HCT116 (cell line): Measurements from ENCODE around the gene FLYWCH1. TPM values are rescaled to one million over a fixed set of nuclear protein-coding genes. Genes with fewer than 3 reads are reported as not detected.
A peak's percentile ranks its signal among the peaks of the same experiment; 100 is the strongest.

Experiments
- ATAC-seq: fragments of 200-7000 bp; cut with Tn5 transposase; 2 replicates; pipeline ENCODE4 v1.9.1; 2020; ENCODE audit warnings: mild to moderate bottlenecking, moderate library complexity
- BruUV-seq: library from RNA; stranded (reverse); fragments of 400-500 nt; replicated peaks from 2 replicates; lab custom pipeline; 2021; lab: Mats Ljungman, UMichigan
- CTCF ChIA-PET: fragments of 300-600 bp; sonication (Branson Sonifier 250); formaldehyde crosslinking; loops from one replicate; lab custom pipeline; 2021; ENCODE audit warnings: antibody characterized with exemption; lab: Charles Lee
- POLR2A ChIA-PET: fragments of 300-600, 350-600 bp; sonication (Branson Sonifier 250); formaldehyde crosslinking; loops from one replicate; lab custom pipeline; 2021; ENCODE audit warnings: antibody characterized with exemption; lab: Charles Lee
- RAD21 ChIA-PET, 2 experiments: fragments of 300-600 bp; sonication (Branson Sonifier 250); formaldehyde crosslinking; loops; one replicate each; lab custom pipeline; 2023; ENCODE audit warnings: low total read pairs in 2 of 2; ENCODE audit not compliant: uncharacterized antibody in 2 of 2, unreplicated experiment in 2 of 2, low non-redundant PET in 1 of 2; lab: Charles Lee
- DNase-seq: peaks from one replicate; pipeline ENCODE4 v3.0.0-alpha.2; 2010; ENCODE audit warnings: low read depth, low spot score
- H2AFZ ChIP-seq: fragments of 200-600 bp; shearing (Covaris generic), sonication (generic); 2 replicates; pipeline ENCODE4 v1.6.1; 2017; ENCODE audit warnings: low read depth, mixed run types, mixed read lengths, antibody characterized with exemption, low read length; ENCODE audit not compliant: poor library complexity, severe bottlenecking
- H3K27ac ChIP-seq: 2 replicates; pipeline ENCODE4 v1.5.1; 2012; ENCODE audit warnings: low read depth, low read length
- H3K27me3 ChIP-seq: fragments of 200-600 bp; sonication (generic); 2 replicates; pipeline ENCODE4 v1.6.1; 2016; ENCODE audit warnings: mixed run types, low read length, mixed read lengths; ENCODE audit not compliant: insufficient read depth
- H3K36me3 ChIP-seq, 2 experiments: fragments of 200-500 bp in 1 of 2; fragments of 200-600 bp in 1 of 2; sonication (Bioruptor generic) in 1 of 2; sonication (generic) in 1 of 2; 2 replicates each; pipeline versions ENCODE4 v1.5.1 to v1.6.1; 2014 to 2016; ENCODE audit warnings: low read length in 2 of 2, inconsistent platforms in 1 of 2, mixed read lengths in 1 of 2, mixed run types in 1 of 2; ENCODE audit not compliant: insufficient read depth in 2 of 2, control insufficient read depth in 1 of 2
- H3K4me1 ChIP-seq, 2 experiments: fragments of 200-600 bp in 1 of 2; sonication (generic) in 1 of 2; 2 replicates each; pipeline versions ENCODE4 v1.5.1 to v1.6.1; 2012 to 2017; ENCODE audit warnings: low read length in 2 of 2, inconsistent platforms in 1 of 2, mild to moderate bottlenecking in 1 of 2, mixed read lengths in 1 of 2, mixed run types in 1 of 2, moderate library complexity in 1 of 2; ENCODE audit not compliant: insufficient read depth in 2 of 2, control insufficient read depth in 1 of 2
- H3K4me2 ChIP-seq: fragments of 200-600 bp; sonication (generic); 2 replicates; pipeline ENCODE4 v1.6.1; 2017; ENCODE audit warnings: mixed run types, low read length, mixed read lengths
- H3K4me3 ChIP-seq, 2 experiments: fragments of 200-600 bp in 1 of 2; sonication (generic) in 1 of 2; replicated peaks in 1 of 2; 2 replicates each; pipeline ENCODE4 v1.5.1; 2011 to 2016; ENCODE audit warnings: low read length in 2 of 2, control low read depth in 1 of 2, low read depth in 1 of 2, mild to moderate bottlenecking in 1 of 2, mixed read lengths in 1 of 2, mixed run types in 1 of 2
- H3K79me2 ChIP-seq: fragments of 200-600 bp; sonication (generic); 2 replicates; pipeline ENCODE4 v1.6.1; 2017; ENCODE audit warnings: mild to moderate bottlenecking, mixed run types, low read length, moderate library complexity, mixed read lengths; ENCODE audit not compliant: insufficient read depth
- H3K9ac ChIP-seq: fragments of 200-600 bp; sonication (generic); 2 replicates; pipeline ENCODE4 v1.6.1; 2016; ENCODE audit warnings: low read length, mixed read lengths
- H3K9me2 ChIP-seq: fragments of 200-600 bp; sonication (generic), shearing (Covaris generic); 2 replicates; pipeline ENCODE4 v1.6.1; 2017; ENCODE audit warnings: mixed run types, mild to moderate bottlenecking, moderate library complexity; ENCODE audit not compliant: insufficient read depth
- H3K9me3 ChIP-seq, 2 experiments: fragments of 200-500 bp in 1 of 2; fragments of 200-600 bp in 1 of 2; sonication (Bioruptor generic) in 1 of 2; sonication (generic) in 1 of 2; 2 replicates each; pipeline ENCODE4 v1.6.1; 2014 to 2017; ENCODE audit warnings: low read length in 2 of 2, mixed read lengths in 2 of 2, inconsistent platforms in 1 of 2, low read depth in 1 of 2, mild to moderate bottlenecking in 1 of 2, mixed run types in 1 of 2, moderate library complexity in 1 of 2; ENCODE audit not compliant: control insufficient read depth in 1 of 2, insufficient read depth in 1 of 2
- H4K20me1 ChIP-seq: fragments of 200-600 bp; sonication (generic), shearing (Covaris generic); 2 replicates; pipeline ENCODE4 v1.6.1; 2017; ENCODE audit warnings: mixed run types, mild to moderate bottlenecking, moderate library complexity; ENCODE audit not compliant: insufficient read depth
- CBX3 ChIP-seq: IDR thresholded peaks from 2 replicates; pipeline ENCODE4 v1.6.1; 2012; ENCODE audit warnings: low read depth
- EZH2 ChIP-seq: fragments of 200-600 bp; sonication (generic); IDR thresholded peaks from 2 replicates; pipeline ENCODE4 v1.6.1; 2017; ENCODE audit warnings: antibody characterized with exemption, mixed run types
- EZH2phosphoT487 ChIP-seq: fragments of 200-600 bp; IDR thresholded peaks from 2 replicates; pipeline ENCODE4 v1.6.1; 2018; ENCODE audit warnings: antibody characterized with exemption, borderline replicate concordance
- JUND ChIP-seq: IDR thresholded peaks from 2 replicates; pipeline ENCODE4 v1.6.1; 2012
- POLR2A ChIP-seq: IDR thresholded peaks from 2 replicates; pipeline ENCODE4 v1.7.0; 2011; ENCODE audit warnings: borderline replicate concordance; ENCODE audit not compliant: insufficient read depth, insufficient read length; ENCODE audit errors: extremely low read depth
- POLR2AphosphoS5 ChIP-seq: IDR thresholded peaks from 2 replicates; pipeline ENCODE4 v1.6.1; 2011; ENCODE audit warnings: mild to moderate bottlenecking, low read depth, low read length, moderate library complexity
- ZFX ChIP-seq: fragments of 450-650 bp; IDR thresholded peaks from 2 replicates; pipeline ENCODE4 v1.6.1; 2017
- ZNF274 ChIP-seq: fragments of 200-500 bp; sonication (Bioruptor generic); IDR thresholded peaks from 2 replicates; pipeline ENCODE4 v1.6.1; 2014; ENCODE audit warnings: mild to moderate bottlenecking, low read depth, low read length, inconsistent platforms
- intact Hi-C: fragments of 100-400 bp; cut with micrococcal nuclease; formaldehyde crosslinking; loops from 2 replicates; pipeline ENCODE4 v1.10.0; 2022
- total RNA-seq: library from RNA; stranded (reverse); gene quantifications from one replicate; pipeline ENCODE4 v1.2.1, GENCODE V29; 2021; ENCODE audit not compliant: unreplicated experiment
- TF ChIP-seq, protein P1 (sequence below): IDR thresholded peaks from 2 replicates; pipeline ENCODE4 v1.6.1; 2012
- TF ChIP-seq, protein P2 (sequence below), 3 experiments: fragments of 200-600 bp in 1 of 3; sonication (generic) in 1 of 3; IDR thresholded peaks in 2 of 3; conservative IDR thresholded peaks in 1 of 3; 2 replicates each; pipeline ENCODE4 v1.5.1; 2012 to 2017; ENCODE audit warnings: low read depth in 2 of 3, low read length in 2 of 3, antibody characterized with exemption in 1 of 3, borderline replicate concordance in 1 of 3, control low read depth in 1 of 3, mild to moderate bottlenecking in 1 of 3, mixed read lengths in 1 of 3, mixed run types in 1 of 3, moderate library complexity in 1 of 3; ENCODE audit not compliant: insufficient read depth in 1 of 3

FLYWCH1 gene
- total RNA-seq, 1 experiment from 2014 or later: 66.6 TPM

DNA sequence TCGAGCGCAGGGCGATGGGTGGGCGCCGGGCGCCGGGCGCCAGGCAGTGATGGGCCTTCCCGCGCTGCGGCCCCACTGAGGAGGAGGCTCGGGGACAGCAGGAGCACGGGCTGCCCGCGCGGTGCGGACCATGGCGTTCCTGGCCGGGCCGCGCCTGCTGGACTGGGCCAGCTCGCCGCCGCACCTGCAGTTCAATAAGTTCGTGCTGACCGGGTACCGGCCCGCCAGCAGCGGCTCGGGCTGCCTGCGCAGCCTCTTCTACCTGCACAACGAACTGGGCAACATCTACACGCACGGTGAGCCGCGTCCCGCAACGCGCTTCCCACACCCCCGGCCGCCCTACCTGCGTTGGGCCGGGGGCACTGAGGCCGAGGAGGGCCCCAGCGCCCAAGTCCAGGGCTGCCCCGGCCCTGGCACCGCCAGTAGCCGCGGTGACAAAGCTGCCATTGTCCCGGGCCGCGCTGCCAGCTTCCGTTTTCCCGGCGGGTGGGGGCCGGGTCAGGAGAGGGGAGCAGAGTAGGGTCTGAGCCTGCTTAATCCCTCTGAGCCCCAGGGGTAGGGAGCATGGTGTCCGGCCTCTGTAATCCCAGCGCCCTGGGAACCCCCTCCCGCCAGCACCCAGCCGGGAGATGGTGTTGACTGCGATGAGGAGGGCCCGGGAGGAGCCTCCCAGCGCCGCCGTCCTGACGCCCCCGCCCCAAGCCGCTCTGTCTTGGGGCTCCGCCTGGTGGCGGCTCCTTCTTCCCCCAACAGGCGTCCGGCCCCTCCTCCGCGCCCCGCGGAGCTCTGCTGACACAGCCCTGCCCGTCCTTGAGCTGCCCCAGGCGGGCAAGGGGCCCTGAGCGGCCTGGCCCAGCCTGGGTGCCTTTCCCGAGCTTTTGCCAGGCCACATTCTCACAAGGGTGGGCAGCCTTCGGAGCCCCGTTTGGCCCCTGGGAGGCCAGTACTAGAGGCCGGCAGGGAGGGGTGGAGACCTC lies 58.1 kb downstream of the FLYWCH1 start:
- no TSS peak for BruUV-seq
- H4K20me1 ChIP-seq: peaks cover 6% of the 10 kb centered on the region; the same call in 1 of the 2 replicates
- peak overlapping the region; percentile 91 for H3K9ac ChIP-seq
- H3K27ac ChIP-seq: peak overlapping the region; percentile 95
- H2AFZ ChIP-seq: no peak overlapping the region
- RAD21 ChIA-PET: no interaction called here
- POLR2A ChIA-PET: interaction anchor here (1.3 to 2.4 kb wide), 2 partner anchors 11 to 51 kb away, joined by 10 to 12 read pairs; partner anchors contain the start of genes PKMYT1 and TNFRSF12A
- intact Hi-C loops: no loop called here
- peak overlapping the region; percentile 66 to 79 for H3K4me3 ChIP-seq
- peaks cover 5 to 9% of the 10 kb centered on the region in 2 experiments; a peak in 3 of 4 replicates for H3K36me3 ChIP-seq
- no peaks in the 10 kb centered on the region for H3K27me3 ChIP-seq
- H3K4me1 ChIP-seq: peaks cover 19 to 48% of the 10 kb centered on the region in 2 experiments
- no peak for TF ChIP-seq JUND
- peak; percentile 77 for TF ChIP-seq POLR2AphosphoS5
- no peak for TF ChIP-seq POLR2A
- TF ChIP-seq ZNF274: no peak
- no peak for TF ChIP-seq CBX3
- TF ChIP-seq, protein P1, sequence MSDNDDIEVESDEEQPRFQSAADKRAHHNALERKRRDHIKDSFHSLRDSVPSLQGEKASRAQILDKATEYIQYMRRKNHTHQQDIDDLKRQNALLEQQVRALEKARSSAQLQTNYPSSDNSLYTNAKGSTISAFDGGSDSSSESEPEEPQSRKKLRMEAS: no peak
- no peak for TF ChIP-seq EZH2phosphoT487
- TF ChIP-seq, protein P2, sequence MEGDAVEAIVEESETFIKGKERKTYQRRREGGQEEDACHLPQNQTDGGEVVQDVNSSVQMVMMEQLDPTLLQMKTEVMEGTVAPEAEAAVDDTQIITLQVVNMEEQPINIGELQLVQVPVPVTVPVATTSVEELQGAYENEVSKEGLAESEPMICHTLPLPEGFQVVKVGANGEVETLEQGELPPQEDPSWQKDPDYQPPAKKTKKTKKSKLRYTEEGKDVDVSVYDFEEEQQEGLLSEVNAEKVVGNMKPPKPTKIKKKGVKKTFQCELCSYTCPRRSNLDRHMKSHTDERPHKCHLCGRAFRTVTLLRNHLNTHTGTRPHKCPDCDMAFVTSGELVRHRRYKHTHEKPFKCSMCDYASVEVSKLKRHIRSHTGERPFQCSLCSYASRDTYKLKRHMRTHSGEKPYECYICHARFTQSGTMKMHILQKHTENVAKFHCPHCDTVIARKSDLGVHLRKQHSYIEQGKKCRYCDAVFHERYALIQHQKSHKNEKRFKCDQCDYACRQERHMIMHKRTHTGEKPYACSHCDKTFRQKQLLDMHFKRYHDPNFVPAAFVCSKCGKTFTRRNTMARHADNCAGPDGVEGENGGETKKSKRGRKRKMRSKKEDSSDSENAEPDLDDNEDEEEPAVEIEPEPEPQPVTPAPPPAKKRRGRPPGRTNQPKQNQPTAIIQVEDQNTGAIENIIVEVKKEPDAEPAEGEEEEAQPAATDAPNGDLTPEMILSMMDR (IDR thresholded peaks at IDR 0.05 in 2 of 3, conservative IDR thresholded peaks at IDR 0.05 in 1 of 3; ENCODE audit: borderline replicate concordance in 1 of 3, insufficient read depth in 1 of 3, low read depth in 2 of 3, low read length in 2 of 3): peak in 2 of 3 experiments; percentile 53 to 64; a peak in 4 of 6 replicates
- peak; percentile 71 for TF ChIP-seq ZFX
- no peak for TF ChIP-seq EZH2
- TF ChIP-seq, all 23 proteins: peak for 3
- peak overlapping the region; percentile 89 for H3K4me2 ChIP-seq
- H3K9me2 ChIP-seq: no peaks in the 10 kb centered on the region
- CTCF ChIA-PET: interaction anchor here (0.6 to 1.3 kb wide), 4 partner anchors 8 to 58 kb away, joined by 3 to 6 read pairs (median 4); no protein-coding TSS in a partner anchor
- H3K9me3 ChIP-seq: no peaks in the 10 kb centered on the region
- peak; percentile 59 for ATAC-seq
- H3K79me2 ChIP-seq: peaks cover 32% of the 10 kb centered on the region
- DNase-seq: no peak
